B cell (primary cell): ENCODE results near the gene CD44. TPM values are rescaled to one million over a fixed set of nuclear protein-coding genes. Genes with fewer than 3 reads are reported as not detected.

ENCODE experiments used
- ATAC-seq: fragments of 200-7000 bp; cut with Tn5 transposase; one replicate; pipeline ENCODE4 v1.10.0; 2021; ENCODE audit warnings: low read depth, mild to moderate bottlenecking, moderate number of reproducible peaks, moderate library complexity
- CTCF ChIA-PET: fragments of 350-600 bp; sonication (Branson Sonifier 250); formaldehyde crosslinking; loops from one replicate; lab custom pipeline; 2021; ENCODE audit warnings: antibody characterized with exemption, inconsistent platforms; lab: Charles Lee
- POLR2A ChIA-PET: fragments of 350-600 bp; sonication (Branson Sonifier 250); formaldehyde crosslinking; loops from one replicate; lab custom pipeline; 2021; ENCODE audit warnings: antibody characterized with exemption; lab: Charles Lee
- DNase-seq: peaks from one replicate; pipeline ENCODE4 v3.0.0; 2013
- H2AFZ ChIP-seq: 2 replicates; pipeline ENCODE4 v1.6.1; 2012; ENCODE audit warnings: mild to moderate bottlenecking, low read depth, low read length; ENCODE audit not compliant: insufficient read depth, poor library complexity, severe bottlenecking
- H3K27ac ChIP-seq, 2 donors: 1 replicate in 1 of 2; 2 replicates in 1 of 2; pipeline ENCODE4 v1.5.1; 2012 to 2013; ENCODE audit warnings: low read length in 2 of 2, mild to moderate bottlenecking in 2 of 2, moderate library complexity in 1 of 2
- H3K27me3 ChIP-seq, 4 experiments: fragments of 200-600 bp in 1 of 4; sonication (generic) in 1 of 4; replicated peaks in 1 of 4; 1 replicate in 2 of 4; 2 replicates in 2 of 4; pipeline versions ENCODE4 v1.6.1 to v1.7.0; 2013 to 2016; ENCODE audit warnings: low read length in 3 of 4, mild to moderate bottlenecking in 2 of 4, mixed read lengths in 1 of 4, moderate library complexity in 1 of 4; ENCODE audit not compliant: insufficient read depth in 4 of 4, control insufficient read depth in 3 of 4; ENCODE audit errors: control extremely low read depth in 1 of 4
- H3K36me3 ChIP-seq, 2 experiments: replicated peaks in 1 of 2; 1 replicate in 1 of 2; 2 replicates in 1 of 2; pipeline versions ENCODE4 v1.6.1 to v1.7.1; 2013; ENCODE audit warnings: low read length in 1 of 2; ENCODE audit not compliant: insufficient read depth in 2 of 2, control insufficient read depth in 1 of 2; ENCODE audit errors: control extremely low read depth in 1 of 2, extremely low read depth in 1 of 2
- H3K4me1 ChIP-seq, 2 donors: fragments of 200-600 bp in 1 of 2; sonication (generic) in 1 of 2; 1 replicate in 1 of 2; 2 replicates in 1 of 2; pipeline versions ENCODE4 v1.5.1 to v1.6.1; 2013 to 2017; ENCODE audit warnings: low read length in 2 of 2; ENCODE audit not compliant: control insufficient read depth in 2 of 2, insufficient read depth in 2 of 2
- H3K4me2 ChIP-seq: replicated peaks from 2 replicates; pipeline ENCODE3; 2012; ENCODE audit warnings: mild to moderate bottlenecking, low read depth, low read length; ENCODE audit not compliant: poor library complexity, severe bottlenecking
- H3K4me3 ChIP-seq, 5 experiments: fragments of 200-600 bp in 1 of 5; sonication (generic) in 1 of 5; 1 replicate in 3 of 5; 2 replicates in 2 of 5; pipeline versions ENCODE4 v1.5.1 to v1.7.0; 2011 to 2016; ENCODE audit warnings: low read length in 4 of 5, mild to moderate bottlenecking in 4 of 5, low read depth in 2 of 5, control low read depth in 1 of 5, moderate library complexity in 1 of 5; ENCODE audit not compliant: insufficient read depth in 1 of 5; ENCODE audit errors: control extremely low read depth in 1 of 5, extremely low read depth in 1 of 5
- H3K79me2 ChIP-seq: fragments of 200-600 bp; sonication (generic); one replicate; pipeline ENCODE4 v1.6.0; 2016; ENCODE audit warnings: low read length; ENCODE audit not compliant: control insufficient read depth, insufficient read depth
- H3K9ac ChIP-seq: fragments of 200-600 bp; sonication (generic); 2 replicates; pipeline ENCODE4 v1.6.1; 2017; ENCODE audit warnings: mild to moderate bottlenecking, low read length, moderate library complexity
- H3K9me3 ChIP-seq, 3 donors: one replicate each; pipeline versions ENCODE4 v1.6.1 to v1.7.1; 2013; ENCODE audit warnings: low read length in 2 of 3; ENCODE audit not compliant: control insufficient read depth in 2 of 3, insufficient read depth in 1 of 3; ENCODE audit errors: control extremely low read depth in 1 of 3
- H4K20me1 ChIP-seq: 2 replicates; pipeline ENCODE4 v1.6.0; 2012; ENCODE audit warnings: mild to moderate bottlenecking, low read length; ENCODE audit not compliant: insufficient read depth, control insufficient read depth, poor library complexity, severe bottlenecking
- H3K27ac Mint-ChIP-seq: one replicate; pipeline ENCODE4 v1.8.0; 2021; ENCODE audit warnings: mixed read lengths
- H3K27me3 Mint-ChIP-seq: one replicate; pipeline ENCODE4 v1.8.0; 2021; ENCODE audit warnings: mixed read lengths
- H3K4me1 Mint-ChIP-seq: one replicate; pipeline ENCODE4 v1.8.0; 2021; ENCODE audit warnings: mixed read lengths
- H3K4me3 Mint-ChIP-seq: one replicate; pipeline ENCODE4 v1.8.0; 2021; ENCODE audit warnings: mixed read lengths
- H3K9me3 Mint-ChIP-seq: one replicate; pipeline ENCODE4 v1.8.0; 2022; ENCODE audit warnings: mixed read lengths; ENCODE audit not compliant: insufficient read depth
- CTCF ChIP-seq: fragments of 200-600 bp; IDR thresholded peaks from one replicate; pipeline ENCODE4 v1.8.0; 2022; ENCODE audit warnings: antibody characterized with exemption, mild to moderate bottlenecking
- EZH2 ChIP-seq: IDR thresholded peaks from 2 replicates; pipeline ENCODE4 v1.6.1; 2012; ENCODE audit warnings: borderline replicate concordance, low read depth, mild to moderate bottlenecking, moderate library complexity, low read length; ENCODE audit not compliant: insufficient read depth, poor library complexity, severe bottlenecking
- WGBS: methylation state at CpG from one replicate; pipeline ENCODE4 v1.1.5; 2013; ENCODE audit warnings: missing lambda C conversion rate; ENCODE audit not compliant: insufficient coverage; 5-methylcytosine and 5-hydroxymethylcytosine counted together
- intact Hi-C: fragments of 100-400 bp; cut with micrococcal nuclease; formaldehyde crosslinking; loops from one replicate; pipeline ENCODE4 v1.10.0; 2022
- polyA plus RNA-seq: library from polyadenylated mRNA; depleted of rRNA; stranded (reverse); fragments of >200 nt; gene quantifications from 2 replicates; pipeline ENCODE4 v1.2.3, GENCODE V29; 2012
- total RNA-seq, 2 donors: library from RNA; stranded (reverse); fragments of 120-200 nt in 1 of 2; gene quantifications; 1 replicate in 1 of 2; 2 replicates in 1 of 2; pipeline versions ENCODE4 v1.2.3 to v1.2.4, GENCODE V29; 2013 to 2022

CD44 gene
- total and polyA plus RNA-seq, 2 donors (not counting 1 experiment from before 2014, with no cell fraction given) = 261 to 896 TPM

- Histone ChIP-seq H3K9me3 (no peaks in the 10 kb centered on the region), H2AFZ (no peak overlapping the region), H3K9ac (no peak overlapping the region), H3K4me2 (no peak overlapping the region), H4K20me1 (no peaks in the 10 kb centered on the region), H3K4me3 (no peak overlapping the region), H3K27me3 (no peaks in the 10 kb centered on the region), H3K4me1 (no peaks in the 10 kb centered on the region), H3K36me3 (no peaks in the 10 kb centered on the region), H3K79me2 (no peaks in the 10 kb centered on the region), H3K27ac (no peak overlapping the region)
- no peak for DNase-seq
- no peak for TF ChIP-seq EZH2
- no peak for TF ChIP-seq CTCF
- Mint-ChIP-seq H3K9me3 (no peaks in the 10 kb centered on the region), H3K27me3 (peaks cover 2% of the 10 kb centered on the region), H3K4me1 (no peaks in the 10 kb centered on the region), H3K4me3 (no peak overlapping the region), H3K27ac (no peak overlapping the region)
- no CpG with 5 or more reads among the region's 2 CpGs for WGBS
- POLR2A ChIA-PET = no interaction called here
- CTCF ChIA-PET = no interaction called here
- intact Hi-C loops = no loop called here
- ATAC-seq = no peak
Observed at GRCh38 chr11:35243774-35244173, 104.8 kb downstream of the CD44 start.

DNA sequence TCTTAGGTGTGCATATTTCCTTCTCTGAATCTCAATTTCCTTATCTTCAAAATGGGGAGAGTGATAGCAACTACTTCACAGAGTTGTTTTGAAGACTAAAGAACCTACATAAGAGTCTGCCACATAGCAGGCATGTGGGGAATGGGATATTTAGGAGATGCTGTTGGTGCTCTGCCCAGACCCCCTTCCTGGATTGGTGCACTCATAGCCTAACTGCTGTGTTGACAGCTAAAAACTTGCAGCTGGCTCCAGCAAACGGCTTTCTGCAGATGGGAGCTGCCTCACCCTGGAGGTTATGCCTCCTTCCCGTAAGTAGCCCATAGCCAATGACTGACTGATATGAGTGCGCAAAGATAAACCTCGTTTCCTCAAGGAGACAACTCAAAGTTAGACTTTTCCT lies 106.1 kb downstream of the CD44 start:
- Histone ChIP-seq H3K4me1 (no peaks in the 10 kb centered on the region), H3K36me3 (no peaks in the 10 kb centered on the region), H3K9me3 (no peaks in the 10 kb centered on the region), H3K9ac (no peak overlapping the region), H3K79me2 (no peaks in the 10 kb centered on the region), H2AFZ (no peak overlapping the region), H3K4me2 (no peak overlapping the region), H3K27ac (no peak overlapping the region), H4K20me1 (no peaks in the 10 kb centered on the region), H3K4me3 (no peak overlapping the region), H3K27me3 (no peaks in the 10 kb centered on the region)
- ATAC-seq = no peak
- CTCF ChIA-PET = interaction anchor here (1.3 to 2.8 kb wide), 4 partner anchors 7 to 231 kb away, joined by 4 to 10 read pairs (median 5); no protein-coding TSS in a partner anchor
- no peak for TF ChIP-seq CTCF
- TF ChIP-seq EZH2 = no peak
- intact Hi-C loops = no loop called here
- no peaks in the 10 kb centered on the region for H3K9me3 Mint-ChIP-seq
- H3K27ac Mint-ChIP-seq = no peak overlapping the region
- POLR2A ChIA-PET = no interaction called here
- DNase-seq = no peak
- H3K4me1 Mint-ChIP-seq = no peaks in the 10 kb centered on the region
- no peak overlapping the region for H3K4me3 Mint-ChIP-seq
- 95% methylated on average over 4 of the region's 4 CpGs for WGBS
- H3K27me3 Mint-ChIP-seq = peaks cover 2% of the 10 kb centered on the region
